ENCODE measurements around the gene IGFBP3. TPM values are rescaled to one million over a fixed set of nuclear protein-coding genes. Genes with fewer than 3 reads are reported as not detected.

Gene IGFBP3
- total and polyA plus RNA-seq, 2 of the 13 experiments (the other 11 are each of a cell fraction or from before 2014, with no cell fraction given): 57.5 TPM; not detected in 1

DNA sequence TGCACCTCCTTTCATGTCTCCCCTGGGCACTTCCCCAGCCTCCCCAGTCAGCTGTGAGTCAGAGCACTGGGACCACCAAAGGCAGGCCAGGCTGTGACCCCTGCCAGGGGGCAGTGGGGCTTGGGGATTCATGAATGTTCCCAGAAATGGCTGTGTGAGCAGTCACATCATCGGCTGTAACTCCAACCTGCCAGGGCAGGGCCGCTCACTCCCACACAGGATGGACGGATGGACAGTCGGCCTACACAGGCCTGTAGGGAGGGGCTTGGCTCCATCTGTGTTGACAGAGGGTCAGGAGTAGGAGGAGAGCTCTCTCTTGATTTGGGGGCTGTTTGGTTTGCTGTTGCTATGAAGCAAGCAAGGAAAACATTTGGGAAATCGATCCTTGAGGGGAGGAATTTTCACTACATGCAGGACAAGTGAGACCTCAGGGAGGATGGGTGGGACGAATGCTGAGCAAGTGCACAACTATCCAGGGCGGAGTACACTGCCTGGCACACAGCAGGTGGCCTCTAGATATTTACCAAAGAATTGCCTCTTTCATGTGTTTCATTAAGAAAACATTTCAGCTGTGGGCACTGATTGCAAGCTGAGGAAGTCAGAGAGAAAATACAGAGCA, 35.7 kb downstream of the IGFBP3 start (continued):
- TF ChIP-seq ZNF33A (CRISPR knock-in tag; IDR thresholded peaks at IDR 0.05; ENCODE audit: borderline replicate concordance): no peak; the same call in 1 of the 2 replicates
- TF ChIP-seq ZNF550 (CRISPR knock-in tag; IDR thresholded peaks at IDR 0.05; ENCODE audit: borderline replicate concordance): no peak
- TF ChIP-seq GTF2F1 (IDR thresholded peaks at IDR 0.05; ENCODE audit: low read length): no peak
- TF ChIP-seq REXO4 (CRISPR knock-in tag; IDR thresholded peaks at IDR 0.05; ENCODE audit: borderline replicate concordance): no peak
- peak; percentile 60; the same call in 1 of the 2 replicates for TF ChIP-seq KAT2B (IDR thresholded peaks at IDR 0.05; ENCODE audit: borderline replicate concordance, low read depth, low read length)
- no peak for TF ChIP-seq FOXM1 (CRISPR knock-in tag; IDR thresholded peaks at IDR 0.05)
- TF ChIP-seq SIX1 (CRISPR knock-in tag; IDR thresholded peaks at IDR 0.05; ENCODE audit: borderline replicate concordance): peak; percentile 94
- TF ChIP-seq NCOA1 (CRISPR knock-in tag; IDR thresholded peaks at IDR 0.05): peak; percentile 99
- TF ChIP-seq ZNF678 (CRISPR knock-in tag; IDR thresholded peaks at IDR 0.05): no peak
- no peak for TF ChIP-seq KLF15 (CRISPR knock-in tag; IDR thresholded peaks at IDR 0.05; ENCODE audit: borderline replicate concordance)
- TF ChIP-seq, protein P1, sequence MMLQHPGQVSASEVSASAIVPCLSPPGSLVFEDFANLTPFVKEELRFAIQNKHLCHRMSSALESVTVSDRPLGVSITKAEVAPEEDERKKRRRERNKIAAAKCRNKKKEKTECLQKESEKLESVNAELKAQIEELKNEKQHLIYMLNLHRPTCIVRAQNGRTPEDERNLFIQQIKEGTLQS (CRISPR knock-in tag; IDR thresholded peaks at IDR 0.05): peak; percentile 73
- TF ChIP-seq, protein P2, sequence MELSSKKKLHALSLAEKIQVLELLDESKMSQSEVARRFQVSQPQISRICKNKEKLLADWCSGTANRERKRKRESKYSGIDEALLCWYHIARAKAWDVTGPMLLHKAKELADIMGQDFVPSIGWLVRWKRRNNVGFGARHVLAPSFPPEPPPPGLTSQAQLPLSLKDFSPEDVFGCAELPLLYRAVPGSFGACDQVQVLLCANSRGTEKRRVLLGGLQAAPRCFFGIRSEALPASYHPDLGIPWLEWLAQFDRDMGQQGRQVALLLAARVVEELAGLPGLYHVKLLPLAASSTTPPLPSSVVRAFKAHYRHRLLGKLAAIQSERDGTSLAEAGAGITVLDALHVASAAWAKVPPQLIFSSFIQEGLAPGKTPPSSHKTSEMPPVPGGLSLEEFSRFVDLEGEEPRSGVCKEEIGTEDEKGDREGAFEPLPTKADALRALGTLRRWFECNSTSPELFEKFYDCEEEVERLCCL (CRISPR knock-in tag; IDR thresholded peaks at IDR 0.05; ENCODE audit: borderline replicate concordance): no peak
- TF ChIP-seq ZNF343 (CRISPR knock-in tag; IDR thresholded peaks at IDR 0.05): peak; percentile 78; the same call in 1 of the 2 replicates
- TF ChIP-seq ZNF513 (CRISPR knock-in tag; conservative IDR thresholded peaks at IDR 0.05): 0 out of 2 replicates have a peak, but pooled peaks have one; percentile 71
- peak; percentile 80 for TF ChIP-seq GATAD1 (CRISPR knock-in tag; IDR thresholded peaks at IDR 0.05)
- peak; percentile 37; the same call in 1 of the 2 replicates for TF ChIP-seq RNF2 (conservative IDR thresholded peaks at IDR 0.05; ENCODE audit: low read depth)
- peak; percentile 98 for TF ChIP-seq LCORL (IDR thresholded peaks at IDR 0.05)
- peak; percentile 100 for TF ChIP-seq LCORL (CRISPR knock-in tag; IDR thresholded peaks at IDR 0.05)
- no peak for TF ChIP-seq NFE2 (CRISPR knock-in tag; IDR thresholded peaks at IDR 0.05)
- TF ChIP-seq SAP130 (CRISPR knock-in tag; IDR thresholded peaks at IDR 0.05; ENCODE audit: low read depth): peak; percentile 89
- TF ChIP-seq SALL2 (CRISPR knock-in tag; IDR thresholded peaks at IDR 0.05): 0 out of 2 replicates have a peak, but pooled peaks have one; percentile 48
- peak; percentile 97 for TF ChIP-seq ZBTB7B (CRISPR knock-in tag; IDR thresholded peaks at IDR 0.05)
- TF ChIP-seq, protein P3, sequence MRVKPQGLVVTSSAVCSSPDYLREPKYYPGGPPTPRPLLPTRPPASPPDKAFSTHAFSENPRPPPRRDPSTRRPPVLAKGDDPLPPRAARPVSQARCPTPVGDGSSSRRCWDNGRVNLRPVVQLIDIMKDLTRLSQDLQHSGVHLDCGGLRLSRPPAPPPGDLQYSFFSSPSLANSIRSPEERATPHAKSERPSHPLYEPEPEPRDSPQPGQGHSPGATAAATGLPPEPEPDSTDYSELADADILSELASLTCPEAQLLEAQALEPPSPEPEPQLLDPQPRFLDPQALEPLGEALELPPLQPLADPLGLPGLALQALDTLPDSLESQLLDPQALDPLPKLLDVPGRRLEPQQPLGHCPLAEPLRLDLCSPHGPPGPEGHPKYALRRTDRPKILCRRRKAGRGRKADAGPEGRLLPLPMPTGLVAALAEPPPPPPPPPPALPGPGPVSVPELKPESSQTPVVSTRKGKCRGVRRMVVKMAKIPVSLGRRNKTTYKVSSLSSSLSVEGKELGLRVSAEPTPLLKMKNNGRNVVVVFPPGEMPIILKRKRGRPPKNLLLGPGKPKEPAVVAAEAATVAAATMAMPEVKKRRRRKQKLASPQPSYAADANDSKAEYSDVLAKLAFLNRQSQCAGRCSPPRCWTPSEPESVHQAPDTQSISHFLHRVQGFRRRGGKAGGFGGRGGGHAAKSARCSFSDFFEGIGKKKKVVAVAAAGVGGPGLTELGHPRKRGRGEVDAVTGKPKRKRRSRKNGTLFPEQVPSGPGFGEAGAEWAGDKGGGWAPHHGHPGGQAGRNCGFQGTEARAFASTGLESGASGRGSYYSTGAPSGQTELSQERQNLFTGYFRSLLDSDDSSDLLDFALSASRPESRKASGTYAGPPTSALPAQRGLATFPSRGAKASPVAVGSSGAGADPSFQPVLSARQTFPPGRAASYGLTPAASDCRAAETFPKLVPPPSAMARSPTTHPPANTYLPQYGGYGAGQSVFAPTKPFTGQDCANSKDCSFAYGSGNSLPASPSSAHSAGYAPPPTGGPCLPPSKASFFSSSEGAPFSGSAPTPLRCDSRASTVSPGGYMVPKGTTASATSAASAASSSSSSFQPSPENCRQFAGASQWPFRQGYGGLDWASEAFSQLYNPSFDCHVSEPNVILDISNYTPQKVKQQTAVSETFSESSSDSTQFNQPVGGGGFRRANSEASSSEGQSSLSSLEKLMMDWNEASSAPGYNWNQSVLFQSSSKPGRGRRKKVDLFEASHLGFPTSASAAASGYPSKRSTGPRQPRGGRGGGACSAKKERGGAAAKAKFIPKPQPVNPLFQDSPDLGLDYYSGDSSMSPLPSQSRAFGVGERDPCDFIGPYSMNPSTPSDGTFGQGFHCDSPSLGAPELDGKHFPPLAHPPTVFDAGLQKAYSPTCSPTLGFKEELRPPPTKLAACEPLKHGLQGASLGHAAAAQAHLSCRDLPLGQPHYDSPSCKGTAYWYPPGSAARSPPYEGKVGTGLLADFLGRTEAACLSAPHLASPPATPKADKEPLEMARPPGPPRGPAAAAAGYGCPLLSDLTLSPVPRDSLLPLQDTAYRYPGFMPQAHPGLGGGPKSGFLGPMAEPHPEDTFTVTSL (CRISPR knock-in tag; IDR thresholded peaks at IDR 0.05; ENCODE audit: borderline replicate concordance): peak; percentile 97

Data from HepG2 (cell line).